GM03348 (cell line): Measurements from ENCODE around the gene CLCNKA.
A peak's percentile ranks its signal among the peaks of the same experiment; 100 is the strongest.

Source experiments
- DNase-seq: peaks from one replicate; pipeline ENCODE4 v3.0.0; 2012; ENCODE audit warnings: low spot score

CLCNKA gene

GRCh38 chr1:16078925-16079656 is 57.3 kb downstream of the CLCNKA start:
- DNase-seq = peak; percentile 89

DNA sequence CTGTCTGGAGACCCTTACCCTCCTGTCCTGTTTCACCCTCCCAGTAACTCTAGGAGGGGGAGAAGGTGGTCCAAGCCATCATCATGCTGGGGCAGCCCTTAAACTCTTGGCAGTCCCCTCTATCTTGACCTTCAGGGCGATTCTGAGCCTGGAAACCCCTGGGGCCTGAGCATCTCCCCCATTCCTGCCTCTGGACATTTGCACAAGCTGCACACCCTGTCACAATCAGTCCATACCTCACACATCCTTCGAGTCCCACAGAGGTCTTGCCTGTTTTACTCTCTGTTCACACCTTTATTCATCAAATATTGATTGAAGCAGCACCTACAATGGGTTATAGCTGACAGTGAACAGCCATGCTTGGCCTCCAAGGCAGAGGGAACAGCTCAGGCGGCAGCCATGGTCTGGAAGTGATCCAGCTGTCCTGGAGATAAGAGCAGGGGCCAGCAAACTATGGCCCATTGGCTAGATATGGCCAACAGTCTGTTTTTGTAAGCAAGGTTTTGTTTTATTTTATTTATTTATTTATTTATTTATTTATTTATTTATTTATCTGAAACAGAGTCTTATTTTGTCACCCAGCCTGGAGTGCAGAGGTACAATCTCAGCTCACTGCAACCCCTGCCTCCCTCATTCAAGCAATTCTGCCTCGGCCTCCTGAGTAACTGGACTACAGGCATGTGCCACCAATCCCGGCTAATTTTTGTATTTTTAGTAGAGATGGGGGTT is 58.8 kb downstream of the CLCNKA start:
- no peak for DNase-seq

GRCh38 chr1:16081636-16082035 is 59.8 kb downstream of the CLCNKA start:
- no peak for DNase-seq

DNA sequence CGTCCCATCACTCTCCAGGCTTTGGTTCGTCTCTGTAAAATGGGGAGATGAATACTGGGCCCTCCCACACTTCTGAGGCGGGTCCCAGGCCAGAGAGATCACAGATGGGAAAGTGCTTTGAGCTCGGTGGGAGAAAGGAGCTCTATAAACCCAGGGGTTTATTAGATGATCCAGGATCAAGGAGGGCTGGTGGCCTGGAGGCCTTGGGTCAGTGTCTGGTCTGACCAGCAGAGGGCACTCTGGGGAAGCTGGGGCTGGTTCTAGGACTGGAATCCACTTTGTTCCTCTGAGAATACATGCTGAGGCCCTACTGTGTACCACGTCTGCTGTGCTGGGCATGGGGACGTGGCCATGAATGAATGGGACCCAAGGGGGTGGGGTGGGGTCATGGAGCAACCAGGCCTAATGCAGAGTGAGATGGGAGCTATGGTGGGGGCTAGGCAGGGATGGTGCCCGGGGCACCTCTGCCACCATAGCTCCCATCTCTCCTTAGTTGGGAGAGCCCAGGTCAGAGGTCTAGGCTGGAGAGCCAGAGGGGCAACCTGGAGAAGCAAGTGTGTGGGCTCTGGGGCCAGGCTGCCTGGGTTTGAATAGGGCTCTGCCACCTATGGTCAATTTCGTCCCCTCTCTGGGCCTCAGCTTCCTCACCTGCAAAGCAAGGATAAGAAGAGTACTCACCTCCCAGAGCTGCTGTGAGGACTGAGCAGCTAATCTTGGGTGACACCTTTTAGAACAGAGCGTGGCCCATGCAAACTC is 60.6 kb downstream of the CLCNKA start:
- DNase-seq = peak; percentile 90

- no peak for DNase-seq
Measured at GRCh38 chr1:16083486-16083885, 61.6 kb downstream of the CLCNKA start.
